K562 (cell line): ENCODE measurements around the gene COPS9. TPM values are rescaled to one million over a fixed set of nuclear protein-coding genes. Genes with fewer than 3 reads are reported as not detected.

Experiments
- ATAC-seq: fragments of 200-7000 bp; cut with Tn5 transposase; 3 replicates; pipeline ENCODE4 v1.9.1; 2020; ENCODE audit warnings: moderate library complexity
- BruUV-seq: library from RNA; stranded (reverse); fragments of 400-500 nt; replicated peaks from 2 replicates; lab custom pipeline; 2021; lab: Mats Ljungman, UMichigan
- CTCF ChIA-PET: fragments of 300-600 bp; formaldehyde crosslinking; extraction: SDS; loops from one replicate; lab custom pipeline; 2021; ENCODE audit warnings: low intra/inter-chr PET ratio; lab: Yijun Ruan, JAX
- POLR2A ChIA-PET: fragments of 300-600, 350-650 bp; sonication (Branson Sonifier 250); formaldehyde crosslinking; extraction: SDS; loops from one replicate; lab custom pipeline; 2021; ENCODE audit warnings: antibody characterized with exemption, inconsistent platforms; lab: Yijun Ruan, JAX
- DNase-seq, 4 experiments: peaks; one replicate each; pipeline versions ENCODE4 v3.0.0 to v3.0.0-alpha.2; 2011 to 2018; ENCODE audit warnings: low spot score in 3 of 4, mixed read lengths in 3 of 4; ENCODE audit errors: extremely low read depth in 1 of 4
- FAIRE-seq: peaks from 2 replicates; lab custom pipeline; 2011; peaks lifted over from hg19 to GRCh38; lab: Jason Lieb, UNC
- H2AFZ ChIP-seq: 2 replicates; pipeline ENCODE4 v1.6.0; 2011; ENCODE audit warnings: low read depth, low read length, control low read depth, inconsistent platforms
- H3K27ac ChIP-seq: fragments of 200-600 bp; 3 replicates; pipeline ENCODE4 v1.8.0; 2011; ENCODE audit warnings: low read depth, mild to moderate bottlenecking, control low read depth, inconsistent platforms, low read length, moderate library complexity, mixed read lengths; ENCODE audit errors: extremely low read depth
- H3K27me3 ChIP-seq, 2 experiments: fragments of 300-600 bp in 1 of 2; 2 replicates in 1 of 2; 3 replicates in 1 of 2; pipeline versions ENCODE4 v1.6.0 to v1.8.0; 2011; ENCODE audit warnings: inconsistent platforms in 2 of 2, low read length in 2 of 2, mild to moderate bottlenecking in 1 of 2, mixed read lengths in 1 of 2, moderate library complexity in 1 of 2; ENCODE audit not compliant: control insufficient read depth in 2 of 2, insufficient read depth in 2 of 2
- H3K36me3 ChIP-seq: fragments of 300-600 bp; 3 replicates; pipeline ENCODE4 v1.8.0; 2011; ENCODE audit warnings: mild to moderate bottlenecking, low read length, inconsistent platforms; ENCODE audit not compliant: control insufficient read depth, insufficient read depth
- H3K4me1 ChIP-seq, 2 experiments: fragments of 200-600 bp in 1 of 2; replicated peaks in 1 of 2; 2 replicates in 1 of 2; 3 replicates in 1 of 2; pipeline versions ENCODE4 v1.5.1 to v1.8.0; 2011; ENCODE audit warnings: inconsistent platforms in 2 of 2, low read length in 2 of 2, mild to moderate bottlenecking in 1 of 2, mixed read lengths in 1 of 2, moderate library complexity in 1 of 2; ENCODE audit not compliant: control insufficient read depth in 2 of 2, insufficient read depth in 2 of 2
- H3K4me2 ChIP-seq: 2 replicates; pipeline ENCODE4 v1.6.1; 2011; ENCODE audit warnings: low read length, control low read depth, inconsistent platforms, mixed read lengths; ENCODE audit not compliant: insufficient read depth
- H3K4me3 ChIP-seq: fragments of 200-600 bp; sonication (generic), shearing (Covaris generic); 2 replicates; pipeline ENCODE4 v1.5.1; 2016; ENCODE audit warnings: control low read depth, inconsistent platforms
- H3K79me2 ChIP-seq: fragments of 200-600 bp; 3 replicates; pipeline ENCODE4 v1.8.0; 2011; ENCODE audit warnings: low read length, inconsistent platforms; ENCODE audit not compliant: control insufficient read depth, insufficient read depth
- H3K9ac ChIP-seq, 2 experiments: 2 replicates each; pipeline versions ENCODE4 v1.6.0 to v1.6.1; 2011; ENCODE audit warnings: low read depth in 2 of 2, low read length in 2 of 2, control low read depth in 1 of 2, inconsistent platforms in 1 of 2, mild to moderate bottlenecking in 1 of 2, mixed read lengths in 1 of 2; ENCODE audit not compliant: insufficient read depth in 1 of 2
- H3K9me1 ChIP-seq: one replicate; pipeline ENCODE4 v1.6.0; 2011; ENCODE audit warnings: inconsistent platforms, mild to moderate bottlenecking, low read length, moderate library complexity; ENCODE audit not compliant: control insufficient read depth, insufficient read depth
- H3K9me3 ChIP-seq: replicated peaks from 2 replicates; pipeline ENCODE4 v1.5.1; 2011; ENCODE audit warnings: low read depth, low read length, inconsistent platforms; ENCODE audit not compliant: control insufficient read depth, insufficient read depth
- H4K20me1 ChIP-seq: replicated peaks from 2 replicates; pipeline ENCODE4 v1.6.1; 2011; ENCODE audit warnings: low read length, inconsistent platforms, mixed read lengths; ENCODE audit not compliant: control insufficient read depth, insufficient read depth
- ATF1 ChIP-seq, 2 experiments: fragments of 450-650 bp in 1 of 2; IDR thresholded peaks; 2 replicates each; pipeline ENCODE4 v1.6.1; 2016; ENCODE audit warnings: missing compliant biosample characterization in 1 of 2, missing genetic modification characterization in 1 of 2
- ATF7 ChIP-seq: fragments of 450-650 bp; IDR thresholded peaks from 2 replicates; pipeline ENCODE4 v1.7.1; 2014; ENCODE audit warnings: mild to moderate bottlenecking, moderate library complexity
- GTF2B ChIP-seq: IDR thresholded peaks from 2 replicates; pipeline ENCODE4 v1.6.1; 2011; ENCODE audit not compliant: insufficient read length; ENCODE audit errors: extremely low read depth
- HDAC3 ChIP-seq: fragments of 450-650 bp; IDR thresholded peaks from 2 replicates; pipeline ENCODE4 v1.6.1; 2018; ENCODE audit warnings: borderline replicate concordance, mild to moderate bottlenecking, moderate library complexity; ENCODE audit not compliant: partially characterized antibody
- HLTF ChIP-seq: fragments of 450-650 bp; IDR thresholded peaks from 2 replicates; pipeline ENCODE4 v1.6.1; 2016
- MAFF ChIP-seq: IDR thresholded peaks from 2 replicates; pipeline ENCODE4 v1.6.1; 2012; ENCODE audit warnings: low read length, improper control_type of control experiment
- PKNOX1 ChIP-seq: fragments of 450-650 bp; IDR thresholded peaks from 2 replicates; pipeline ENCODE4 v1.6.1; 2016
- PREB ChIP-seq: sonication (generic); formaldehyde crosslinking; IDR thresholded peaks from 2 replicates; pipeline ENCODE4 v1.8.1; 2023; ENCODE audit warnings: mild to moderate bottlenecking, missing genetic modification reagents
- PTBP1 ChIP-seq: fragments of 200-400 bp; formaldehyde crosslinking; IDR thresholded peaks from 2 replicates; pipeline ENCODE4 v1.6.1; 2017; ENCODE audit warnings: low read depth, low read length
- RBM25 ChIP-seq: fragments of 200-400 bp; formaldehyde crosslinking; IDR thresholded peaks from 2 replicates; pipeline ENCODE4 v1.6.1; 2018; ENCODE audit warnings: low read length, low read depth, moderate library complexity; ENCODE audit not compliant: severe bottlenecking
- RFX7 ChIP-seq: fragments of 250-450 bp; sonication (Bioruptor Pico); IDR thresholded peaks from 2 replicates; pipeline ENCODE4 v1.5.1; 2021; ENCODE audit warnings: mild to moderate bottlenecking
- ZNF224 ChIP-seq: sonication (generic); formaldehyde crosslinking; IDR thresholded peaks from 2 replicates; pipeline ENCODE4 v1.8.0; 2022; ENCODE audit warnings: mild to moderate bottlenecking, missing genetic modification reagents
- ZNF76 ChIP-seq: fragments of 250-450 bp; sonication (Bioruptor Pico); IDR thresholded peaks from 2 replicates; pipeline ENCODE4 v1.4.0; 2020; ENCODE audit warnings: mild to moderate bottlenecking, moderate library complexity, borderline replicate concordance
- WGBS: fragments of 100-300 bp; shearing (Covaris generic); methylation state at CpG from one replicate; pipeline ENCODE4 v1.1.6; 2016; ENCODE audit warnings: low coverage, mixed read lengths; ENCODE audit not compliant: insufficient coverage; ENCODE audit errors: missing lambda C conversion rate; 5-methylcytosine and 5-hydroxymethylcytosine counted together
- in situ Hi-C: fragments of 300-500 bp; cut with MboI; formaldehyde crosslinking; loops from 4 replicates; pipeline ENCODE4 v1.15.0; 2018; ENCODE audit warnings: inconsistent platforms, mixed read lengths
- intact Hi-C: fragments of 100-400 bp; cut with micrococcal nuclease; formaldehyde crosslinking; loops from 2 replicates; pipeline ENCODE4 v1.14.2; 2022
- polyA plus RNA-seq, 8 experiments: library from polyadenylated mRNA; depleted of rRNA in 4 of 8; stranded (reverse) in 5 of 8; unstranded in 3 of 8; fragments of >200 nt; fragmentation: Nextera tagmentation in 2 of 8; fragmentation: Illumina TruSeq in 1 of 8; extraction: Ambion mirVana in 2 of 8; extraction: Trizol in 1 of 8; gene quantifications; 2 replicates each; pipeline versions ENCODE4 v1.2.1 to v1.2.3, GENCODE V29; 2011 to 2014; ENCODE audit warnings: inconsistent platforms in 1 of 8, missing spikeins in 1 of 8
- total RNA-seq, 7 experiments: library from RNA; depleted of rRNA in 6 of 7; stranded (reverse); fragments of >200 nt in 6 of 7; fragmentation: Illumina TruSeq in 2 of 7; extraction: Trizol in 2 of 7; gene quantifications; 2 replicates each; pipeline versions ENCODE4 v1.2.1 to v1.2.3, GENCODE V29; 2011 to 2021; ENCODE audit warnings: low replicate concordance in 1 of 7
- TF ChIP-seq, protein P1 (sequence below): fragments of 250-450 bp; sonication (Bioruptor Pico); IDR thresholded peaks from 2 replicates; pipeline ENCODE4 v1.4.0; 2020; ENCODE audit warnings: mild to moderate bottlenecking, moderate library complexity
- TF ChIP-seq, protein P2 (sequence below): fragments of 450-650 bp; IDR thresholded peaks from 2 replicates; pipeline ENCODE4 v1.6.1; 2016; ENCODE audit warnings: mild to moderate bottlenecking

Gene COPS9
- total and polyA plus RNA-seq, 9 of the 15 experiments (the other 6 are each of a cell fraction or from before 2014, with no cell fraction given) = 55.0 to 281 (median 99.9) TPM

GRCh38 chr2:240103136-240103535 is 33.0 kb downstream of the COPS9 start (continued):
- TF ChIP-seq PREB (CRISPR knock-in tag) (no peak), MAFF (no peak), ZNF224 (CRISPR knock-in tag) (no peak), HDAC3 (no peak)
- TF ChIP-seq, all 486 proteins: peak for 0

DNA sequence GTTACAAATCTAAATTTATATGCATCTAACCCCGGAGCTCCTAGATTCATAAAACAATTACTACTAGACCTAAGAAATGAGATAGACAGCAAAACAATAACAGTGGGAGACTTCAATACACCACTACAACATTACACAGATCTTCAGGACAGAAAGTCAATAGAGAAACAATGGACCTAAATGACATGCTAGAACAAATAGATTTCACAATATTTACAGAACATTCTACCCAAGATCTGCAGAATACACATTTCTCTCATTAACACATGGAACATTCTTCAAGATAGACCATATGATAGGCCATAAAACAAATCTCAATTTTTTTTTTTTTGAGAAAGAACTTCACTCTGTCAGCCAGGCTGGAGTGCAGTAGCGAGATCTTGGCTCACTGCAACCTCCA is 37.8 kb downstream of the COPS9 start:
- H4K20me1 ChIP-seq = no peaks in the 10 kb centered on the region
- intact Hi-C loops (no loop called here), in situ Hi-C loops (no loop called here)
- peaks cover 7 to 24% of the 10 kb centered on the region in 2 experiments; a peak in 3 of 5 replicates for H3K27me3 ChIP-seq
- ChIA-PET POLR2A (no interaction called here), CTCF (no interaction called here)
- no peaks in the 10 kb centered on the region for H3K9me3 ChIP-seq
- H3K4me3 ChIP-seq = no peak overlapping the region
- WGBS = 0% methylated on average over 2 of the region's 2 CpGs
- no peak overlapping the region for H3K4me2 ChIP-seq
- no peak overlapping the region for H3K9ac ChIP-seq
- no peaks in the 10 kb centered on the region for H3K36me3 ChIP-seq
- H3K4me1 ChIP-seq = no peaks in the 10 kb centered on the region
- no TSS peak for BruUV-seq
- DNase-seq = no peak
- no peak for ATAC-seq
- no peak for FAIRE-seq
- no peak overlapping the region for H2AFZ ChIP-seq
- H3K27ac ChIP-seq = no peak overlapping the region
- H3K79me2 ChIP-seq = no peaks in the 10 kb centered on the region
- no peaks in the 10 kb centered on the region for H3K9me1 ChIP-seq
- TF ChIP-seq PKNOX1 (no peak), RBM25 (no peak), HLTF (no peak), GTF2B (no peak), ZNF76 (CRISPR knock-in tag) (no peak), PTBP1 (no peak), ATF7 (no peak), ATF1 (CRISPR knock-in tag; IDR thresholded peaks at IDR 0.05) (no peak), ATF1 (tag; IDR thresholded peaks at IDR 0.05) (no peak), RFX7 (CRISPR knock-in tag) (no peak)
- TF ChIP-seq, protein P1, sequence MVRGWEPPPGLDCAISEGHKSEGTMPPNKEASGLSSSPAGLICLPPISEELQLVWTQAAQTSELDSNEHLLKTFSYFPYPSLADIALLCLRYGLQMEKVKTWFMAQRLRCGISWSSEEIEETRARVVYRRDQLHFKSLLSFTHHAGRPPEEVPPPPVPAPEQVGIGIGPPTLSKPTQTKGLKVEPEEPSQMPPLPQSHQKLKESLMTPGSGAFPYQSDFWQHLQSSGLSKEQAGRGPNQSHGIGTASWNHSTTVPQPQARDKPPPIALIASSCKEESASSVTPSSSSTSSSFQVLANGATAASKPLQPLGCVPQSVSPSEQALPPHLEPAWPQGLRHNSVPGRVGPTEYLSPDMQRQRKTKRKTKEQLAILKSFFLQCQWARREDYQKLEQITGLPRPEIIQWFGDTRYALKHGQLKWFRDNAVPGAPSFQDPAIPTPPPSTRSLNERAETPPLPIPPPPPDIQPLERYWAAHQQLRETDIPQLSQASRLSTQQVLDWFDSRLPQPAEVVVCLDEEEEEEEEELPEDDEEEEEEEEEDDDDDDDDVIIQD (CRISPR knock-in tag) = no peak
- TF ChIP-seq, protein P2, sequence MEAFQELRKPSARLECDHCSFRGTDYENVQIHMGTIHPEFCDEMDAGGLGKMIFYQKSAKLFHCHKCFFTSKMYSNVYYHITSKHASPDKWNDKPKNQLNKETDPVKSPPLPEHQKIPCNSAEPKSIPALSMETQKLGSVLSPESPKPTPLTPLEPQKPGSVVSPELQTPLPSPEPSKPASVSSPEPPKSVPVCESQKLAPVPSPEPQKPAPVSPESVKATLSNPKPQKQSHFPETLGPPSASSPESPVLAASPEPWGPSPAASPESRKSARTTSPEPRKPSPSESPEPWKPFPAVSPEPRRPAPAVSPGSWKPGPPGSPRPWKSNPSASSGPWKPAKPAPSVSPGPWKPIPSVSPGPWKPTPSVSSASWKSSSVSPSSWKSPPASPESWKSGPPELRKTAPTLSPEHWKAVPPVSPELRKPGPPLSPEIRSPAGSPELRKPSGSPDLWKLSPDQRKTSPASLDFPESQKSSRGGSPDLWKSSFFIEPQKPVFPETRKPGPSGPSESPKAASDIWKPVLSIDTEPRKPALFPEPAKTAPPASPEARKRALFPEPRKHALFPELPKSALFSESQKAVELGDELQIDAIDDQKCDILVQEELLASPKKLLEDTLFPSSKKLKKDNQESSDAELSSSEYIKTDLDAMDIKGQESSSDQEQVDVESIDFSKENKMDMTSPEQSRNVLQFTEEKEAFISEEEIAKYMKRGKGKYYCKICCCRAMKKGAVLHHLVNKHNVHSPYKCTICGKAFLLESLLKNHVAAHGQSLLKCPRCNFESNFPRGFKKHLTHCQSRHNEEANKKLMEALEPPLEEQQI = no peak
